Gastroesophageal sphincter (tissue), 3 donors: Measurements from ENCODE around the gene RPRD1B.

ENCODE experiments used
- EP300 ChIP-seq: sonication (generic); formaldehyde crosslinking; IDR thresholded peaks from one replicate; pipeline ENCODE4 v1.6.1; 2017; ENCODE audit warnings: antibody characterized with exemption, mild to moderate bottlenecking
- POLR2A ChIP-seq, 2 donors: fragments of 450-650 bp; IDR thresholded peaks; one replicate each; pipeline ENCODE4 v1.6.1; 2017; ENCODE audit warnings: antibody characterized with exemption in 2 of 2, mild to moderate bottlenecking in 2 of 2, moderate library complexity in 1 of 2
- POLR2AphosphoS5 ChIP-seq: sonication (generic); formaldehyde crosslinking; IDR thresholded peaks from one replicate; pipeline ENCODE4 v1.6.1; 2017; ENCODE audit warnings: antibody characterized with exemption
- TF ChIP-seq, protein P1 (sequence below), 4 experiments: fragments of 200-600 bp in 2 of 4; fragments of 450-650 bp in 2 of 4; sonication (generic) in 1 of 4; IDR thresholded peaks; one replicate each; pipeline ENCODE4 v1.5.1; 2017 to 2019; ENCODE audit warnings: antibody characterized with exemption in 4 of 4, mild to moderate bottlenecking in 2 of 4, moderate library complexity in 2 of 4

DNA sequence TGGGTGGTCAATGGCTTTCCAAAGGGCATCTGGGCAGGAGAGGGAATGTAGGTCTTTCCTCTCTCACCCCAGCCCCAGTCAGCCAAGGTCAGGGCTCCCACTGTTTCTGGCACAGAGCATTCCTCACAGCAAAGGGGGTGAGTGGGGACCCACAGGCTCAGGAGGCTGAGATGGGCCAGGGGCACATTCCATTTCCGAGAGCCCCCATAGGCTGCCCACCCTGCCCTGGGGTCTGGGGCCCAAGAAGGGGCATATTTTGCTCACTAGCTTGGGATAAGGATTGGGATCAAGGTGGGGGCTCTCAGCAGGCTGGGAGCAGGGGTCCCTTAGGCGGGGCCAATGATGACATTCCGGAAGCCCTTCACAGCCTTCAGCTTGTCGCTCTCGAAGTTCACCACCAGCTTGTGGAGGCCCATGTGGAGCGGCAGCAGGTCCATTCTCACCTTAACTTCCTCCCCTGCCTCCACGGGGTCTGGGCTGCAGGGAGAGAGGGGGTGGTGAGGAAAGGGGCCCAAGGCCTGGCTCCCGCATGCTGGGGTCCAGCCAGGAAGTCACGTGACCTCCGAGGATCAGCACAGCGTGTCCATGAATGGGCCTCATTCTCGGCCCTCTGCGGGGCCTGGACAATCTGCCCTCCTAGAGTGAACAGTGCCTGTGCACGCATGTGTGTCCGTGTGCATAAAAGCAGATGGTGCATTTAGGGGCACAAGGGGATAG is 96.5 kb downstream of the RPRD1B start:
- TF ChIP-seq, protein P1, sequence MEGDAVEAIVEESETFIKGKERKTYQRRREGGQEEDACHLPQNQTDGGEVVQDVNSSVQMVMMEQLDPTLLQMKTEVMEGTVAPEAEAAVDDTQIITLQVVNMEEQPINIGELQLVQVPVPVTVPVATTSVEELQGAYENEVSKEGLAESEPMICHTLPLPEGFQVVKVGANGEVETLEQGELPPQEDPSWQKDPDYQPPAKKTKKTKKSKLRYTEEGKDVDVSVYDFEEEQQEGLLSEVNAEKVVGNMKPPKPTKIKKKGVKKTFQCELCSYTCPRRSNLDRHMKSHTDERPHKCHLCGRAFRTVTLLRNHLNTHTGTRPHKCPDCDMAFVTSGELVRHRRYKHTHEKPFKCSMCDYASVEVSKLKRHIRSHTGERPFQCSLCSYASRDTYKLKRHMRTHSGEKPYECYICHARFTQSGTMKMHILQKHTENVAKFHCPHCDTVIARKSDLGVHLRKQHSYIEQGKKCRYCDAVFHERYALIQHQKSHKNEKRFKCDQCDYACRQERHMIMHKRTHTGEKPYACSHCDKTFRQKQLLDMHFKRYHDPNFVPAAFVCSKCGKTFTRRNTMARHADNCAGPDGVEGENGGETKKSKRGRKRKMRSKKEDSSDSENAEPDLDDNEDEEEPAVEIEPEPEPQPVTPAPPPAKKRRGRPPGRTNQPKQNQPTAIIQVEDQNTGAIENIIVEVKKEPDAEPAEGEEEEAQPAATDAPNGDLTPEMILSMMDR (IDR thresholded peaks at IDR 0.05), result no peak
- TF ChIP-seq POLR2A (IDR thresholded peaks at IDR 0.05) (no peak), POLR2AphosphoS5 (no peak), EP300 (no peak)
